ENCODE data around the gene CNIH3. TPM values are rescaled to one million over a fixed set of nuclear protein-coding genes. Genes with fewer than 3 reads are reported as not detected.

The CNIH3 gene
- polyA plus RNA-seq, 4 donors = 0.70 to 2.1 TPM; not detected in 2

DNA sequence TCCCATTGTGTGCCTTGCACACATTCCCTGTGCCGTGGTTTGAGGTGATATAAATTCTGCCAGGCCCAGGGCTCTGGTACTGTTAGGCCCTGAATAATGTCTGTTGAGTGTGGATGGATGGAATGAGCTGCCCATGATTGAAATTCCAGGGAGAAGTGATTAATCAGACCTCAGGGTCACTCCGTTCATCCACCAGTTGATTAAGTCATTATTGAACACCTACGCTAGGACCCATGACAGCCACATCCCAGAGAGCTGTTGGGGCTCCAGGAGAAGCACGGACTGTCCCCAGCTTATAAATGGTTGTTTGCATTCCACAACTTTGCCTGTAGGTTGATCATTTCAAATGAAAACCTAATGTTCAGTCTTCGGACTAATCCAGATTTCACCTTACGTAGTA lies 98.4 kb downstream of the CNIH3 start:
- 89 to 93% (median 90%) methylated on average over 6 of the region's 6 CpGs for WGBS, 3 donors

DNA sequence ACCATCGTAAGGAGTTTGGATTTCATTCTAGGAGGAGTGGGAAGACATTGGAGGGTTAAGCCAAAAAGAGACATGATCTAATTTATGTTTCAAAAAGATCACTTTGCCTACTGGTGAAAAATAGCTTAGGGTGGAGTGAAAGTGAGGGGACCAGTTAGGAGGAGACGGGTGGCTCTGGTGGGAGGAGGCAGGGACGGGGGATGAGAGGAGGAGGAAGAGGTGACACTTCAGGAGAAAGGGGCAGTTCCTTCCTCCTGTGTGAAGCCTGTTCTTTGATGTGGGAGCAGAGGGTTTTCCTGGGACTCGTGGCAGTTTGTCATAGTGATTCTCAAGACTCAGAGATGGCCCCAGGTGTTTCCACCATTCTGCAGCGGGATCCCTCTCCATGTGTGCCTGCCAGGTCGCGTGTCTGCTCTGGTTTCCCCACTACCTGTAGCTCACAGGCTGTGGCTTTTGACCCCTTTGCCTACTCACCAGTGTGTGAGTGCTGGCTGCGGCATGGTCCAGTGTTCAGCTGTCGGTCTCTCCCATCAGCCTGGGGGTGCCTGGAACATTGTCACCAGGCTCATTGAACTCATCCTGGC lies 102.4 kb downstream of the CNIH3 start:
- DNase-seq (no peak), FAIRE-seq (no peak)
- H3K9me3 ChIP-seq (ENCODE audit: control insufficient read depth in 2 of 2, insufficient read depth in 1 of 2, low read depth in 1 of 2, low read length in 1 of 2) = no peaks in the 10 kb centered on the region
- H3K27ac ChIP-seq (ENCODE audit: low read depth in 1 of 3, low read length in 2 of 3) = no peak overlapping the region
- no peak overlapping the region for H3K4me3 ChIP-seq (ENCODE audit: low read depth in 1 of 3, low read length in 3 of 3)
- no peaks in the 10 kb centered on the region for H3K36me3 ChIP-seq (ENCODE audit: control insufficient read depth in 3 of 3, insufficient read depth in 2 of 3, low read depth in 1 of 3, low read length in 3 of 3)
- WGBS, 3 donors = 71 to 73% (median 72%) methylated on average over 9 of the region's 9 CpGs
- no peaks in the 10 kb centered on the region for H3K27me3 ChIP-seq (ENCODE audit: control insufficient read depth in 3 of 3, insufficient read depth in 3 of 3, low read length in 3 of 3)
- H3K4me1 ChIP-seq (ENCODE audit: control insufficient read depth in 3 of 3, insufficient read depth in 2 of 3, low read depth in 1 of 3, low read length in 2 of 3) = no peaks in the 10 kb centered on the region

More for the DNA sequence above, 98.4 kb downstream of the CNIH3 start:
- H3K36me3 ChIP-seq (ENCODE audit: control insufficient read depth in 3 of 3, insufficient read depth in 2 of 3, low read depth in 1 of 3, low read length in 3 of 3) = no peaks in the 10 kb centered on the region
- no peaks in the 10 kb centered on the region for H3K27me3 ChIP-seq (ENCODE audit: control insufficient read depth in 3 of 3, insufficient read depth in 3 of 3, low read length in 3 of 3)
- no peaks in the 10 kb centered on the region for H3K4me1 ChIP-seq (ENCODE audit: control insufficient read depth in 3 of 3, insufficient read depth in 2 of 3, low read depth in 1 of 3, low read length in 2 of 3)
- FAIRE-seq (no peak), DNase-seq (no peak)
- no peak overlapping the region for H3K4me3 ChIP-seq (ENCODE audit: low read depth in 1 of 3, low read length in 3 of 3)
- no peaks in the 10 kb centered on the region for H3K9me3 ChIP-seq (ENCODE audit: control insufficient read depth in 2 of 2, insufficient read depth in 1 of 2, low read depth in 1 of 2, low read length in 1 of 2)
- H3K27ac ChIP-seq (ENCODE audit: low read depth in 1 of 3, low read length in 2 of 3) = no peak overlapping the region

DNA sequence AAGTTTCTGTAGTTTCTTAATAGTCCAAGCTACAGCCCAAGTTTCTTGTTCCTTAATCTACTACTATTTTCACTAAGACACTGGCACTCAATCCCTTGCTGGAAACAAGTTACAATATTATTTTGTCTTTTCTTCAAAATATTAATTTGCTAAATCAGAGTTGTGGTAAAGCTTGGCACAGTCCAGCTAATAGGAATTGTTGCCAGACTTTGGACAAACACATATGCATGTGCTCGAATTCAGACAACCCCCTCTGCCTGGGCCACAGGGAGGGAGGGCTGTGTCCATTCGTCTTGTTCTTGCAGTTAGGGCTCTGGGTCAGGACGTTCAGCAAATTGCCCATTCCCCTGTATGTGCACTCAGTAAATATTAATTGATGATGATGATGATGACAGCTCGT lies 103.6 kb downstream of the CNIH3 start:
- Histone ChIP-seq H3K9me3 (ENCODE audit: control insufficient read depth in 2 of 2, insufficient read depth in 1 of 2, low read depth in 1 of 2, low read length in 1 of 2) (no peaks in the 10 kb centered on the region), H3K4me1 (ENCODE audit: control insufficient read depth in 3 of 3, insufficient read depth in 2 of 3, low read depth in 1 of 3, low read length in 2 of 3) (no peaks in the 10 kb centered on the region), H3K27me3 (ENCODE audit: control insufficient read depth in 3 of 3, insufficient read depth in 3 of 3, low read length in 3 of 3) (no peaks in the 10 kb centered on the region), H3K27ac (ENCODE audit: low read depth in 1 of 3, low read length in 2 of 3) (no peak overlapping the region), H3K4me3 (ENCODE audit: low read depth in 1 of 3, low read length in 3 of 3) (no peak overlapping the region), H3K36me3 (ENCODE audit: control insufficient read depth in 3 of 3, insufficient read depth in 2 of 3, low read depth in 1 of 3, low read length in 3 of 3) (no peaks in the 10 kb centered on the region)
- FAIRE-seq = no peak
- DNase-seq = no peak
- 49 to 54% (median 53%) methylated on average over 4 of the region's 4 CpGs for WGBS, 3 donors

DNA sequence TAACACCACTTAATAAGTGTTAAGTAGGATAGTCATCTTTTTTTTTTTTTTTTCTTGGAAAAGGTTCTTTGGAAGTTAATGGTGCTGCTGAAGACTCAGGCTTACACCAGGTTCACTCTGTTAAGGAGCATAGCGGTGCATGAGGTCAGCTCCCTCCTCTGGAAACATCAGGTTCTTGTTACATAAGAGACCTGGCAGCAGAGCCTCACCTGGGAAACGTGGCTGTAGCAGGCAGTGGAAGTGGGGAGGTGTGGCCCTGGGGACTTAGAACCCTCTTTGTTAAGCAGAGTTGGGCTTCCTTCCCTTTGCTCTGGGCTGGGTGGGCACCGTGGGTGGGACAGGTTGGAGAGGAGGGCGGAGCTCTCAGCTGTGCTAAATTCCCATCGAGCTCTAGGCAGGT lies 104.1 kb downstream of the CNIH3 start:
- Histone ChIP-seq H3K36me3 (ENCODE audit: control insufficient read depth in 3 of 3, insufficient read depth in 2 of 3, low read depth in 1 of 3, low read length in 3 of 3) (no peaks in the 10 kb centered on the region), H3K9me3 (ENCODE audit: control insufficient read depth in 2 of 2, insufficient read depth in 1 of 2, low read depth in 1 of 2, low read length in 1 of 2) (no peaks in the 10 kb centered on the region), H3K27ac (ENCODE audit: low read depth in 1 of 3, low read length in 2 of 3) (no peak overlapping the region), H3K4me3 (ENCODE audit: low read depth in 1 of 3, low read length in 3 of 3) (no peak overlapping the region), H3K27me3 (ENCODE audit: control insufficient read depth in 3 of 3, insufficient read depth in 3 of 3, low read length in 3 of 3) (no peaks in the 10 kb centered on the region), H3K4me1 (ENCODE audit: control insufficient read depth in 3 of 3, insufficient read depth in 2 of 3, low read depth in 1 of 3, low read length in 2 of 3) (no peaks in the 10 kb centered on the region)
- no peak for FAIRE-seq
- WGBS, 3 donors = 21 to 43% (median 35%) methylated on average over 4 to 5 of the region's 5 CpGs
- DNase-seq = no peak

DNA sequence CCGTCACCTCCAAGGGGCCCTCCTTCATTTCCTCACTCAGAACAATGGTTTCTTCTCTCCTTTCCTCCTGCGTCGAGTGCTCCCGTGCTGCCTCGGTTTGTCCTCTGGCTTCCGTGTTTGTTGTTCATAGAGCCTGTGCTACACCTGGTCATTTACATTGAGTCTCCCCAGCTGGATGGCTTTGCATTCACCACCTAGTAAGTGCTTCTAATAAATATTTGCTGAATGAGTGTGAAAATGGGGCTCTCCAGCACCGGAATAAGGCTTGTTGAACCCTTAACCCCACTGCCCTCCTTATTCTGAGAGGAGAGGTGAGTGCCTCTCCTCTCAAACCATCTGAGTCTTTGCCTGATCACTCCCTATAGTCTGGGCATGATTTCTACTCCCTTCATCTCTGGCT lies 104.9 kb downstream of the CNIH3 start:
- no peak for FAIRE-seq
- WGBS, 3 donors = 87 to 92% (median 91%) methylated on average over 7 of the region's 7 CpGs
- Histone ChIP-seq H3K4me3 (ENCODE audit: low read depth in 1 of 3, low read length in 3 of 3) (no peak overlapping the region), H3K36me3 (ENCODE audit: control insufficient read depth in 3 of 3, insufficient read depth in 2 of 3, low read depth in 1 of 3, low read length in 3 of 3) (no peaks in the 10 kb centered on the region), H3K4me1 (ENCODE audit: control insufficient read depth in 3 of 3, insufficient read depth in 2 of 3, low read depth in 1 of 3, low read length in 2 of 3) (no peaks in the 10 kb centered on the region), H3K9me3 (ENCODE audit: control insufficient read depth in 2 of 2, insufficient read depth in 1 of 2, low read depth in 1 of 2, low read length in 1 of 2) (no peaks in the 10 kb centered on the region), H3K27me3 (ENCODE audit: control insufficient read depth in 3 of 3, insufficient read depth in 3 of 3, low read length in 3 of 3) (no peaks in the 10 kb centered on the region), H3K27ac (ENCODE audit: low read depth in 1 of 3, low read length in 2 of 3) (no peak overlapping the region)
- no peak for DNase-seq

DNA sequence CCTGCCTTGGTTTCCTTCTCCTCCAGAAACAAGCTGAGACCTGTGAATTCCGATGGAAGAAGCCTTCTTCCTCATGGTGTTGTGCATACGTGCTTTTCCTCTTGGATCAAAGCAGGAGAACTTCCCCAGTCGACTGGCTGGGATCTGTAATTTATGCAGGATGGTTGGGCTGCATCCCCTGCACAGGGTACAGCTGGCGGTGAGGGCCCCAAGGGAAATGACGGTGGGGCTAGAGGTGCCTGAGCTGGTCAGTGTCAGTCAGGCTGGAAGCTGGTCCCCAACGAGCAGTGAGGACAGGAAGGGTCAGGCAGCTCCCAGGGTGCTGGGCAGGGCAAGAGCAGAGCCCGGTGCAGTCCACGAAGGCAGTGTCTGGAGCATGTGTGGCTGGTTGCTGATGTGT lies 106.7 kb downstream of the CNIH3 start:
- Histone ChIP-seq H3K27ac (ENCODE audit: low read depth in 1 of 3, low read length in 2 of 3) (no peak overlapping the region), H3K27me3 (ENCODE audit: control insufficient read depth in 3 of 3, insufficient read depth in 3 of 3, low read length in 3 of 3) (no peaks in the 10 kb centered on the region), H3K36me3 (ENCODE audit: control insufficient read depth in 3 of 3, insufficient read depth in 2 of 3, low read depth in 1 of 3, low read length in 3 of 3) (no peaks in the 10 kb centered on the region), H3K9me3 (ENCODE audit: control insufficient read depth in 2 of 2, insufficient read depth in 1 of 2, low read depth in 1 of 2, low read length in 1 of 2) (no peaks in the 10 kb centered on the region), H3K4me1 (ENCODE audit: control insufficient read depth in 3 of 3, insufficient read depth in 2 of 3, low read depth in 1 of 3, low read length in 2 of 3) (no peaks in the 10 kb centered on the region), H3K4me3 (ENCODE audit: low read depth in 1 of 3, low read length in 3 of 3) (no peak overlapping the region)
- DNase-seq (no peak), FAIRE-seq (no peak)
- 66 to 71% (median 66%) methylated on average over 8 of the region's 8 CpGs for WGBS, 3 donors

DNA sequence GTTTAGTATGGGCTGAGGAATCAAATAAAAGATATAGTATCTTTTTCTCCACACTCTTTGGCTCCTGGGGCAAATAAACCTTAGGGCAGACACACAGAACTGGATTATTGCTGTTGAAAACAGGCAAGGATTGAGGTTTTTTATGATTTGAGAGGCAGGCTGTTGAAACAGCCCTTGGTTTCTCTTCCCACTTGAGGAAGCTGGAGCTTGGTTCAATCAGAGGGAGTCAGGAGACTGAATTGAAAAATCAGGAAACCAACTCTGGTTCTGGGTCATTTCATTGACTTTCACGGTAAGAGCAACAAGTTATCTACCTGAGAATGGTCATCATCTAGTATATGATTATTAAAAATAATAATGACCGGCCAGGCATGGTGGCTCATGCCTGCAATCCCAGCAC lies 108.4 kb downstream of the CNIH3 start:
- H3K9me3 ChIP-seq (ENCODE audit: control insufficient read depth in 2 of 2, insufficient read depth in 1 of 2, low read depth in 1 of 2, low read length in 1 of 2) = no peaks in the 10 kb centered on the region
- DNase-seq = no peak
- H3K27ac ChIP-seq (ENCODE audit: low read depth in 1 of 3, low read length in 2 of 3) = no peak overlapping the region
- H3K4me1 ChIP-seq (ENCODE audit: control insufficient read depth in 3 of 3, insufficient read depth in 2 of 3, low read depth in 1 of 3, low read length in 2 of 3) = no peaks in the 10 kb centered on the region
- H3K36me3 ChIP-seq (ENCODE audit: control insufficient read depth in 3 of 3, insufficient read depth in 2 of 3, low read depth in 1 of 3, low read length in 3 of 3) = no peaks in the 10 kb centered on the region
- H3K27me3 ChIP-seq (ENCODE audit: control insufficient read depth in 3 of 3, insufficient read depth in 3 of 3, low read length in 3 of 3) = no peaks in the 10 kb centered on the region
- 86 to 97% (median 95%) methylated on average over 2 of the region's 2 CpGs for WGBS, 3 donors
- no peak for FAIRE-seq
- no peak overlapping the region for H3K4me3 ChIP-seq (ENCODE audit: low read depth in 1 of 3, low read length in 3 of 3)

DNA sequence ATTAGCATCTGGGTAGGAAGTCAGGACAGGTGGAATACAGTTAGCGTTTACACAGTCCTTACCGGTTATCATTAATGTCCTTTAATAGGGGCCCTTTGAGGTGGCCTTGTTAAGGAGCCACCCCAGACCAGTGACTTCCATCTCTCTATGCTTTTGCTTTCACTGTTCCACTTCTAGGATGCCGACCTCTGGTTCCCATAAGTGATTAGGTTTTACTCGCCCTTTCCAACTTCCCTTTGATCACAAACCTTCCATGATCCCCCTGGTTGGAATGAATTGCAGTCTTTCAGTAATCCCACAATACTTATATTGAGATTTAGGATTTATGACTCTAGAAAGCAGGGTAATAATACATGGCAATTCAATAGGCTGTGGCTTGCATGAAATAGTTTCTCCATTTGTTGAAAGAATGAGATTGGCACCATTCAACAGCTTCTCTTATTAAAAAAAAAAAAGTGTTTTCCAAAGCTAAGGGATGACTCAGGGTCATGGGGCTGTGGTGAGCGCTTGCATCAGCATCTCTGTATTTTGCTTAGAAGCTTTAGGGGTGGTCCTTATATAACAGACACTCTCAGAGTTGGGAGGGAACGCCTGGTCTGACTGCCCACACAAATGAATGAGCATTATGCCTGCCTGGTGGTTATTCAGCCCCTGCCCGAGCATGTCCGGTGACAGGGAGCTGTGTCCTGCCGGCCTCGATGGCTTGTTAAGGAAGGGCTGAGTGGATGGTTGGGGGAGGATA lies 110.5 kb downstream of the CNIH3 start:
- no peak for FAIRE-seq
- H3K27ac ChIP-seq (ENCODE audit: low read depth in 1 of 3, low read length in 2 of 3) = no peak overlapping the region
- DNase-seq = no peak

More for the DNA sequence above, 110.5 kb downstream of the CNIH3 start:
- Histone ChIP-seq H3K27me3 (ENCODE audit: control insufficient read depth in 3 of 3, insufficient read depth in 3 of 3, low read length in 3 of 3) (no peaks in the 10 kb centered on the region), H3K9me3 (ENCODE audit: control insufficient read depth in 2 of 2, insufficient read depth in 1 of 2, low read depth in 1 of 2, low read length in 1 of 2) (no peaks in the 10 kb centered on the region), H3K36me3 (ENCODE audit: control insufficient read depth in 3 of 3, insufficient read depth in 2 of 3, low read depth in 1 of 3, low read length in 3 of 3) (no peaks in the 10 kb centered on the region), H3K4me1 (ENCODE audit: control insufficient read depth in 3 of 3, insufficient read depth in 2 of 3, low read depth in 1 of 3, low read length in 2 of 3) (no peaks in the 10 kb centered on the region), H3K4me3 (ENCODE audit: low read depth in 1 of 3, low read length in 3 of 3) (no peak overlapping the region)
- WGBS, 3 donors = 70 to 80% (median 76%) methylated on average over 10 of the region's 10 CpGs

All from small intestine (tissue), 7 donors.